WTC11 (cell line): ENCODE measurements around the gene ANKRD24. TPM values are rescaled to one million over a fixed set of nuclear protein-coding genes. Genes with fewer than 3 reads are reported as not detected.

ENCODE experiments used
- ATAC-seq: fragments of 200-7000 bp; cut with Tn5 transposase; 2 replicates; pipeline ENCODE4 v1.10.0; 2021; ENCODE audit warnings: mild to moderate bottlenecking, moderate library complexity
- CTCF ChIA-PET: fragments of 300-600 bp; sonication (Branson Sonifier 250); formaldehyde crosslinking; loops from one replicate; lab custom pipeline; 2021; ENCODE audit warnings: antibody characterized with exemption; lab: Charles Lee
- POLR2A ChIA-PET: fragments of 350-600 bp; sonication (Branson Sonifier 250); formaldehyde crosslinking; loops from one replicate; lab custom pipeline; 2021; ENCODE audit warnings: antibody characterized with exemption; lab: Charles Lee
- DNase-seq: peaks from one replicate; pipeline ENCODE4 v3.0.0; 2021; ENCODE audit warnings: low spot score
- H3K27ac Mint-ChIP-seq: 2 replicates; pipeline ENCODE4 v1.8.0; 2021; ENCODE audit warnings: mixed read lengths
- H3K27me3 Mint-ChIP-seq: 2 replicates; pipeline ENCODE4 v1.8.0; 2021; ENCODE audit warnings: low read depth, mild to moderate bottlenecking, moderate library complexity, mixed read lengths
- H3K36me3 Mint-ChIP-seq: 2 replicates; pipeline ENCODE4 v1.8.0; 2021; ENCODE audit warnings: mixed read lengths
- H3K4me1 Mint-ChIP-seq: 2 replicates; pipeline ENCODE4 v1.8.0; 2022; ENCODE audit warnings: mixed read lengths
- H3K4me3 Mint-ChIP-seq: 2 replicates; pipeline ENCODE4 v1.8.0; 2021; ENCODE audit warnings: mild to moderate bottlenecking, moderate library complexity, mixed read lengths
- H3K9me3 Mint-ChIP-seq: 2 replicates; pipeline ENCODE4 v1.8.0; 2021; ENCODE audit warnings: mixed read lengths
- ATF1 ChIP-seq: sonication (generic); formaldehyde crosslinking; IDR thresholded peaks from 2 replicates; pipeline ENCODE4 v1.8.1; 2023; ENCODE audit warnings: mild to moderate bottlenecking, moderate library complexity, missing genetic modification reagents
- ATF3 ChIP-seq: sonication (generic); formaldehyde crosslinking; conservative IDR thresholded peaks from 2 replicates; pipeline ENCODE4 v1.8.1; 2022; ENCODE audit warnings: mild to moderate bottlenecking, missing genetic modification reagents
- ATF6 ChIP-seq: sonication (generic); formaldehyde crosslinking; IDR thresholded peaks from 2 replicates; pipeline ENCODE4 v1.8.1; 2023; ENCODE audit warnings: mild to moderate bottlenecking, missing genetic modification reagents
- E2F4 ChIP-seq: sonication (generic); formaldehyde crosslinking; IDR thresholded peaks from 2 replicates; pipeline ENCODE4 v1.8.1; 2022; ENCODE audit warnings: low read depth, mild to moderate bottlenecking, moderate library complexity, missing genetic modification reagents, borderline replicate concordance
- ERG ChIP-seq: fragments of 250-450 bp; sonication (Bioruptor Pico); IDR thresholded peaks from 2 replicates; pipeline ENCODE4 v1.8.0; 2021; ENCODE audit warnings: mild to moderate bottlenecking
- ESRRA ChIP-seq: sonication (generic); formaldehyde crosslinking; IDR thresholded peaks from 2 replicates; pipeline ENCODE4 v1.8.1; 2022; ENCODE audit warnings: mild to moderate bottlenecking, missing genetic modification reagents, borderline replicate concordance
- FOXP4 ChIP-seq: sonication (generic); formaldehyde crosslinking; IDR thresholded peaks from 2 replicates; pipeline ENCODE4 v1.8.0; 2022; ENCODE audit warnings: mild to moderate bottlenecking, missing genetic modification reagents
- GTF2I ChIP-seq: fragments of 250-450 bp; sonication (Bioruptor Pico); conservative IDR thresholded peaks from 2 replicates; pipeline ENCODE4 v1.4.0; 2021; ENCODE audit warnings: mild to moderate bottlenecking
- HMGA2 ChIP-seq: fragments of 250-450 bp; sonication (Bioruptor Pico); IDR thresholded peaks from 2 replicates; pipeline ENCODE4 v1.4.0; 2021; ENCODE audit warnings: mild to moderate bottlenecking, moderate library complexity
- IRF1 ChIP-seq: sonication (generic); formaldehyde crosslinking; IDR thresholded peaks from 2 replicates; pipeline ENCODE4 v1.8.0; 2023; ENCODE audit warnings: missing genetic modification reagents
- IRF2 ChIP-seq: sonication (generic); formaldehyde crosslinking; IDR thresholded peaks from 2 replicates; pipeline ENCODE4 v1.8.0; 2022; ENCODE audit warnings: low read depth, missing genetic modification reagents, borderline replicate concordance
- JUN ChIP-seq: sonication (generic); formaldehyde crosslinking; IDR thresholded peaks from 2 replicates; pipeline ENCODE4 v1.8.0; 2023; ENCODE audit warnings: mild to moderate bottlenecking, missing genetic modification reagents
- MYBL2 ChIP-seq: sonication (generic); formaldehyde crosslinking; IDR thresholded peaks from 2 replicates; pipeline ENCODE4 v1.8.1; 2023; ENCODE audit warnings: mild to moderate bottlenecking, moderate library complexity, missing genetic modification reagents
- NR2C2 ChIP-seq: sonication (generic); formaldehyde crosslinking; IDR thresholded peaks from 2 replicates; pipeline ENCODE4 v1.8.0; 2022; ENCODE audit warnings: mild to moderate bottlenecking, missing genetic modification reagents
- RELA ChIP-seq: sonication (generic); formaldehyde crosslinking; IDR thresholded peaks from 2 replicates; pipeline ENCODE4 v1.8.1; 2022; ENCODE audit warnings: missing genetic modification reagents, mild to moderate bottlenecking, borderline replicate concordance
- SMAD4 ChIP-seq: sonication (generic); formaldehyde crosslinking; IDR thresholded peaks from 2 replicates; pipeline ENCODE4 v1.8.0; 2022; ENCODE audit warnings: mild to moderate bottlenecking, missing genetic modification reagents
- TCF7 ChIP-seq: sonication (generic); formaldehyde crosslinking; IDR thresholded peaks from 2 replicates; pipeline ENCODE4 v1.8.0; 2022; ENCODE audit warnings: mild to moderate bottlenecking, low read depth, missing genetic modification reagents, moderate library complexity
- ZMAT4 ChIP-seq: fragments of 250-450 bp; sonication (Bioruptor Pico); IDR thresholded peaks from 2 replicates; pipeline ENCODE4 v1.9.0; 2021; ENCODE audit warnings: mild to moderate bottlenecking
- ZNF121 ChIP-seq: sonication (generic); formaldehyde crosslinking; IDR thresholded peaks from 2 replicates; pipeline ENCODE4 v1.8.0; 2023; ENCODE audit warnings: missing genetic modification reagents
- ZNF219 ChIP-seq: sonication (generic); formaldehyde crosslinking; IDR thresholded peaks from 2 replicates; pipeline ENCODE4 v1.8.0; 2023; ENCODE audit warnings: missing genetic modification reagents, mild to moderate bottlenecking, borderline replicate concordance
- ZNF263 ChIP-seq: sonication (generic); formaldehyde crosslinking; IDR thresholded peaks from 2 replicates; pipeline ENCODE4 v1.8.1; 2022; ENCODE audit warnings: low read depth, mild to moderate bottlenecking, moderate library complexity, missing genetic modification reagents
- ZNF423 ChIP-seq: fragments of 250-450 bp; sonication (Bioruptor Pico); IDR thresholded peaks from 2 replicates; pipeline ENCODE4 v2.1.2; 2022; ENCODE audit warnings: mild to moderate bottlenecking, moderate library complexity
- ZNF671 ChIP-seq: fragments of 250-450 bp; sonication (Bioruptor Pico); IDR thresholded peaks from 2 replicates; pipeline ENCODE4 v1.8.0; 2021; ENCODE audit warnings: mild to moderate bottlenecking
- total RNA-seq: library from RNA; stranded (reverse); gene quantifications from 3 replicates; pipeline ENCODE4 v1.2.3, GENCODE V29; 2021

The ANKRD24 gene
- total RNA-seq, 1 experiment from 2014 or later: 11.3 TPM

GRCh38 chr19:4183967-4184717 lies 1.7 kb downstream of the ANKRD24 start:
- no peak overlapping the region for H3K27ac Mint-ChIP-seq
- POLR2A ChIA-PET: no interaction called here
- H3K4me3 Mint-ChIP-seq: no peak overlapping the region
- H3K27me3 Mint-ChIP-seq: peaks cover 9% of the 10 kb centered on the region
- no peaks in the 10 kb centered on the region for H3K9me3 Mint-ChIP-seq
- TF ChIP-seq GTF2I (no peak), FOXP4 (no peak), ERG (CRISPR knock-in tag) (no peak), JUN (CRISPR knock-in tag) (no peak), ESRRA (CRISPR knock-in tag) (no peak), ZNF219 (CRISPR knock-in tag) (no peak), NR2C2 (CRISPR knock-in tag) (no peak), HMGA2 (CRISPR knock-in tag) (no peak), SMAD4 (CRISPR knock-in tag) (no peak), RELA (CRISPR knock-in tag) (no peak), ZNF121 (CRISPR knock-in tag) (no peak), IRF2 (CRISPR knock-in tag) (no peak), ZNF671 (CRISPR knock-in tag) (no peak), ATF1 (no peak)
- TF ChIP-seq, all 79 proteins: peak for 0
- no peak for DNase-seq
- CTCF ChIA-PET: interaction anchor here (1.1 kb wide), 2 partner anchors 16 to 44 kb away, joined by 3 to 8 read pairs; no protein-coding TSS in a partner anchor
- Mint-ChIP-seq H3K4me1 (peaks cover 19% of the 10 kb centered on the region), H3K36me3 (no peaks in the 10 kb centered on the region; the same call in 1 of the 2 replicates)
- ATAC-seq: no peak

- CTCF ChIA-PET: interaction anchor here (1.1 kb wide), 2 partner anchors 15 to 45 kb away, joined by 3 to 8 read pairs; no protein-coding TSS in a partner anchor
- TF ChIP-seq ZMAT4 (CRISPR knock-in tag) (no peak), GTF2I (no peak), ZNF671 (CRISPR knock-in tag) (no peak), ATF6 (CRISPR knock-in tag) (no peak), E2F4 (CRISPR knock-in tag) (no peak), FOXP4 (no peak), TCF7 (CRISPR knock-in tag) (no peak), MYBL2 (CRISPR knock-in tag) (no peak), ZNF263 (no peak), ZNF423 (CRISPR knock-in tag) (no peak), ATF3 (CRISPR knock-in tag) (no peak), IRF1 (CRISPR knock-in tag) (no peak), ATF1 (no peak)
These were observed 2.3 kb downstream of the ANKRD24 start for GRCh38 chr19:4184718-4185352.

More at GRCh38 chr19:4184718-4185352, 2.3 kb downstream of the ANKRD24 start:
- Mint-ChIP-seq H3K4me1 (peaks cover 19% of the 10 kb centered on the region), H3K27ac (no peak overlapping the region), H3K4me3 (no peak overlapping the region), H3K9me3 (no peaks in the 10 kb centered on the region), H3K36me3 (no peaks in the 10 kb centered on the region), H3K27me3 (peaks cover 9% of the 10 kb centered on the region)
- no peak for DNase-seq
- ATAC-seq: no peak
- POLR2A ChIA-PET: no interaction called here
